C1 segment of cervical spinal cord (tissue), 14 donors: ENCODE data around the gene OPCML.

Source experiments
- DNase-seq, 14 donors: peaks; one replicate each; lab custom pipeline; 2025; lab: John Stamatoyannopoulos, UW

The OPCML gene

GRCh38 chr11:133541021-133541719 lies 8.9 kb upstream of the OPCML start:
- peak in 1 of 14 donors; percentile 17 for DNase-seq

GRCh38 chr11:133536198-133536597 lies 3.9 kb upstream of the OPCML start:
- DNase-seq = no peak

GRCh38 chr11:133533205-133533604 lies 904 bp upstream of the OPCML start:
- no peak for DNase-seq

- DNase-seq = no peak
These were observed 843 bp downstream of the OPCML start for GRCh38 chr11:133531458-133531857.

GRCh38 chr11:133530501-133530835 lies 1.8 kb downstream of the OPCML start:
- DNase-seq = no peak

GRCh38 chr11:133529807-133530500 lies 2.3 kb downstream of the OPCML start:
- DNase-seq = no peak

GRCh38 chr11:133526790-133527189 lies 5.5 kb downstream of the OPCML start:
- DNase-seq = no peak

- DNase-seq = no peak
These were observed 6.3 kb downstream of the OPCML start for GRCh38 chr11:133525976-133526375.

- no peak for DNase-seq
These were observed 7.8 kb downstream of the OPCML start for GRCh38 chr11:133524488-133524887.

GRCh38 chr11:133522344-133522743 lies 10.0 kb downstream of the OPCML start:
- no peak for DNase-seq

- DNase-seq = no peak
These were observed 10.8 kb downstream of the OPCML start for GRCh38 chr11:133521502-133521901.

GRCh38 chr11:133520707-133521106 lies 11.6 kb downstream of the OPCML start:
- DNase-seq = no peak

- no peak for DNase-seq
These were observed 12.7 kb downstream of the OPCML start for GRCh38 chr11:133519560-133519959.

- DNase-seq = no peak
These were observed 13.5 kb downstream of the OPCML start for GRCh38 chr11:133518702-133519264.

- no peak for DNase-seq
These were observed 15.5 kb downstream of the OPCML start for GRCh38 chr11:133516845-133517244.

GRCh38 chr11:133515107-133515506 lies 17.2 kb downstream of the OPCML start:
- DNase-seq = no peak

GRCh38 chr11:133509924-133510697 lies 22.2 kb downstream of the OPCML start:
- DNase-seq = no peak

GRCh38 chr11:133508468-133508867 lies 23.8 kb downstream of the OPCML start:
- no peak for DNase-seq

- no peak for DNase-seq
These were observed 25.1 kb downstream of the OPCML start for GRCh38 chr11:133507185-133507584.

- DNase-seq = peak in 4 of 14 donors; percentile 9 to 45 (median 13)
These were observed 25.7 kb downstream of the OPCML start for GRCh38 chr11:133506551-133507094.

GRCh38 chr11:133506023-133506422 lies 26.3 kb downstream of the OPCML start:
- no peak for DNase-seq

GRCh38 chr11:133504906-133505305 lies 27.4 kb downstream of the OPCML start:
- DNase-seq = no peak
